ENCODE measurements around the gene ARSG.
"Not testable (repeated sequence)": the region's sequence is repeated elsewhere in the genome, so short reads cannot be mapped to it uniquely, and the experiment has no call there.

Gene ARSG

GRCh38 chr17:68319410-68320162 lies 28.3 kb downstream of the ARSG start:
- in situ Hi-C loops (cut with HindIII; ENCODE audit: low pct_unique_long_range_greater_than_20kb, low sequenced_read_pairs): no loop called here
- TF ChIP-seq JUND (IDR thresholded peaks at IDR 0.05; ENCODE audit: low read depth): no peak
- no peak for DNase-seq (ENCODE audit: low read depth in 1 of 2, low spot score in 1 of 2)

GRCh38 chr17:68320311-68320865 lies 29.1 kb downstream of the ARSG start:
- no peak for DNase-seq (ENCODE audit: low read depth in 1 of 2, low spot score in 1 of 2)
- TF ChIP-seq JUND (IDR thresholded peaks at IDR 0.05; ENCODE audit: low read depth): no peak
- in situ Hi-C loops (cut with HindIII; ENCODE audit: low pct_unique_long_range_greater_than_20kb, low sequenced_read_pairs): no loop called here

- DNase-seq (ENCODE audit: low read depth in 1 of 2, low spot score in 1 of 2): no peak
- no peak for TF ChIP-seq JUND (IDR thresholded peaks at IDR 0.05; ENCODE audit: low read depth)
- in situ Hi-C loops (cut with HindIII; ENCODE audit: low pct_unique_long_range_greater_than_20kb, low sequenced_read_pairs): no loop called here
Measured at GRCh38 chr17:68320943-68321555, 29.8 kb downstream of the ARSG start.

GRCh38 chr17:68321556-68321954 lies 30.3 kb downstream of the ARSG start:
- no peak for DNase-seq (ENCODE audit: low read depth in 1 of 2, low spot score in 1 of 2)
- no peak for TF ChIP-seq JUND (IDR thresholded peaks at IDR 0.05; ENCODE audit: low read depth)
- in situ Hi-C loops (cut with HindIII; ENCODE audit: low pct_unique_long_range_greater_than_20kb, low sequenced_read_pairs): no loop called here

- in situ Hi-C loops (cut with HindIII; ENCODE audit: low pct_unique_long_range_greater_than_20kb, low sequenced_read_pairs): no loop called here
- no peak for TF ChIP-seq JUND (IDR thresholded peaks at IDR 0.05; ENCODE audit: low read depth)
- DNase-seq (ENCODE audit: low read depth in 1 of 2, low spot score in 1 of 2): no peak
Measured at GRCh38 chr17:68322630-68323029, 31.3 kb downstream of the ARSG start.

- DNase-seq (ENCODE audit: low read depth in 1 of 2, low spot score in 1 of 2): no peak
- TF ChIP-seq JUND (IDR thresholded peaks at IDR 0.05; ENCODE audit: low read depth): no peak
- in situ Hi-C loops (cut with HindIII; ENCODE audit: low pct_unique_long_range_greater_than_20kb, low sequenced_read_pairs): no loop called here
Measured at GRCh38 chr17:68324114-68324513, 32.8 kb downstream of the ARSG start.

GRCh38 chr17:68324654-68325336 lies 33.5 kb downstream of the ARSG start:
- in situ Hi-C loops (cut with HindIII; ENCODE audit: low pct_unique_long_range_greater_than_20kb, low sequenced_read_pairs): no loop called here
- DNase-seq (ENCODE audit: low read depth in 1 of 2, low spot score in 1 of 2): no peak
- TF ChIP-seq JUND (IDR thresholded peaks at IDR 0.05; ENCODE audit: low read depth): no peak

GRCh38 chr17:68325961-68326360 lies 34.7 kb downstream of the ARSG start:
- DNase-seq (ENCODE audit: low read depth in 1 of 2, low spot score in 1 of 2): peak in 1 of 2 experiments; percentile 52
- in situ Hi-C loops (cut with HindIII; ENCODE audit: low pct_unique_long_range_greater_than_20kb, low sequenced_read_pairs): no loop called here
- TF ChIP-seq JUND (IDR thresholded peaks at IDR 0.05; ENCODE audit: low read depth): no peak

- TF ChIP-seq JUND (IDR thresholded peaks at IDR 0.05; ENCODE audit: low read depth): no peak
- no peak for DNase-seq (ENCODE audit: low read depth in 1 of 2, low spot score in 1 of 2)
- in situ Hi-C loops (cut with HindIII; ENCODE audit: low pct_unique_long_range_greater_than_20kb, low sequenced_read_pairs): no loop called here
Measured at GRCh38 chr17:68326681-68327080, 35.4 kb downstream of the ARSG start.

GRCh38 chr17:68327823-68328557 lies 36.7 kb downstream of the ARSG start:
- in situ Hi-C loops (cut with HindIII; ENCODE audit: low pct_unique_long_range_greater_than_20kb, low sequenced_read_pairs): no loop called here
- TF ChIP-seq JUND (IDR thresholded peaks at IDR 0.05; ENCODE audit: low read depth): no peak
- no peak for DNase-seq (ENCODE audit: low read depth in 1 of 2, low spot score in 1 of 2)

GRCh38 chr17:68328676-68329075 lies 37.4 kb downstream of the ARSG start:
- in situ Hi-C loops (cut with HindIII; ENCODE audit: low pct_unique_long_range_greater_than_20kb, low sequenced_read_pairs): no loop called here
- peak; percentile 38 to 96 for DNase-seq (ENCODE audit: low read depth in 1 of 2, low spot score in 1 of 2)
- no peak for TF ChIP-seq JUND (IDR thresholded peaks at IDR 0.05; ENCODE audit: low read depth)

GRCh38 chr17:68329331-68329730 lies 38.0 kb downstream of the ARSG start:
- TF ChIP-seq JUND (IDR thresholded peaks at IDR 0.05; ENCODE audit: low read depth): no peak
- DNase-seq (ENCODE audit: low read depth in 1 of 2, low spot score in 1 of 2): no peak
- in situ Hi-C loops (cut with HindIII; ENCODE audit: low pct_unique_long_range_greater_than_20kb, low sequenced_read_pairs): no loop called here

GRCh38 chr17:68331932-68332331 lies 40.6 kb downstream of the ARSG start:
- in situ Hi-C loops (cut with HindIII; ENCODE audit: low pct_unique_long_range_greater_than_20kb, low sequenced_read_pairs): not testable (repeated sequence)

More at GRCh38 chr17:68331932-68332331, 40.6 kb downstream of the ARSG start:
- DNase-seq (ENCODE audit: low read depth in 1 of 2, low spot score in 1 of 2): not testable (repeated sequence)
